ENCODE results near the gene EEF1AKMT3. TPM values are rescaled to one million over a fixed set of nuclear protein-coding genes. Genes with fewer than 3 reads are reported as not detected.

EEF1AKMT3 gene
- total RNA-seq, 1 experiment from 2014 or later = 5.0 TPM

DNA sequence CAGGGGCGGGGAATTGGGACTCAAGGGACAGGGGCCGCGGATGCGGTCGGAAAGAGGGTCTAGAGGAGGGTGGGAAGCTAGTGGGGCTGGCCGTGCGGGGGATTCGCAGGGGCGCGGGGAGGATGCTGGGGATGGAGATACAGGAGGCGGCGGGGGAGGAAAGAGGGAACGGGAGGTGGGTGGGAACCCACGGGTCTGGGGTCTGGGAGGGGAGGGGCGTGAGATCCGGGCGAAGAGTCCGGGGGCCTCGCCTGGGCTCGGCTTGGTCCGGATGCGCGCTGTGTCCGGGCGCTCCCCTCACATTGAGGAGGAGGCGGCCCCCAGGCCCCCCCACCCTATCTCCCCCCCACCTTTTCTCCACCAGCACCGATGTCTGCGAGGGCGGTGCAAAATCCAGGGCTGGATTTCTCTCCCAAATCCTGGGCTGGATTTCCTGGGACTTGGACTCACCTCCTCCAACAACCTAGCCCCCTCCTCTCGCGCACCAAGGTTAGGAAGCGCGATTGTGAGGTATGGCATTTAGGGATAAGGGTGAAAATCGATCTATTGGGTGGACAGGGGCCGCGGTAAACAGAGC, 33.7 kb upstream of the EEF1AKMT3 start, which contains the start of gene AGAP2:
Gene AGAP2 (minus strand): TSS at position 82 of the 577 bp plus-strand sequence. CDS start 496 bp downstream, outside the sequence.
- Histone ChIP-seq H3K9me3 (ENCODE audit: control insufficient read depth in 1 of 2, insufficient read depth in 1 of 2, low read depth in 1 of 2, low read length in 2 of 2) (no peaks in the 10 kb centered on the region), H4K20me1 (ENCODE audit: insufficient read depth) (no peaks in the 10 kb centered on the region), H3K4me3 (replicated peaks in 1 of 2; ENCODE audit: low read depth in 1 of 2, low read length in 2 of 2) (no peak within 1 kb of the TSS), H3K36me3 (ENCODE audit: control insufficient read depth in 1 of 2, insufficient read depth in 2 of 2, low read length in 2 of 2) (peaks cover 0 to 2% of the 10 kb centered on the region in 2 experiments; a peak in 1 of 4 replicates), H3K27me3 (ENCODE audit: insufficient read depth, low read length) (no peaks in the 10 kb centered on the region), H3K79me2 (ENCODE audit: insufficient read depth, low read length) (no peaks in the 10 kb centered on the region), H3K4me2 (ENCODE audit: low read length) (no peak within 1 kb of the TSS), H3K9ac (ENCODE audit: low read length) (no peak within 1 kb of the TSS), H2AFZ (ENCODE audit: low read depth, low read length, poor library complexity, severe bottlenecking) (no peak within 1 kb of the TSS), H3K27ac (ENCODE audit: low read depth, low read length) (no peak within 1 kb of the TSS), H3K9me2 (ENCODE audit: insufficient read depth) (no peaks in the 10 kb centered on the region), H3K4me1 (ENCODE audit: control insufficient read depth in 1 of 2, insufficient read depth in 2 of 2, low read length in 2 of 2) (peaks cover 8 to 20% of the 10 kb centered on the region in 2 experiments; a peak in 3 of 4 replicates)
- peak; percentile 11; the same call in 1 of the 2 replicates for TF ChIP-seq SP1 (IDR thresholded peaks at IDR 0.05; ENCODE audit: low read depth)
- TF ChIP-seq SRF (IDR thresholded peaks at IDR 0.05; ENCODE audit: low read depth) = no peak
- RAD21 ChIA-PET (ENCODE audit: low non-redundant PET in 1 of 2, low total read pairs in 2 of 2, uncharacterized antibody in 2 of 2, unreplicated experiment in 2 of 2) = no interaction called here
- intact Hi-C loops (cut with micrococcal nuclease) = no loop called here
- CTCF ChIA-PET = no interaction called here
- DNase-seq (ENCODE audit: low read depth, low spot score) (no peak), ATAC-seq (no peak)
- BruUV-seq (replicated peaks) = no TSS peak
- POLR2A ChIA-PET = no interaction called here

GRCh38 chr12:57739387-57739786, 33.0 kb upstream of the EEF1AKMT3 start:
- H4K20me1 ChIP-seq (ENCODE audit: insufficient read depth) = no peaks in the 10 kb centered on the region
- H3K9me3 ChIP-seq (ENCODE audit: control insufficient read depth in 1 of 2, insufficient read depth in 1 of 2, low read depth in 1 of 2, low read length in 2 of 2) = no peaks in the 10 kb centered on the region
- no peaks in the 10 kb centered on the region for H3K27me3 ChIP-seq (ENCODE audit: insufficient read depth, low read length)
- H3K4me1 ChIP-seq (ENCODE audit: control insufficient read depth in 1 of 2, insufficient read depth in 2 of 2, low read length in 2 of 2) = peaks cover 10 to 26% of the 10 kb centered on the region in 2 experiments; a peak in 3 of 4 replicates
- H2AFZ ChIP-seq (ENCODE audit: low read depth, low read length, poor library complexity, severe bottlenecking) = no peak overlapping the region
- H3K36me3 ChIP-seq (ENCODE audit: control insufficient read depth in 1 of 2, insufficient read depth in 2 of 2, low read length in 2 of 2) = peaks cover 0 to under 1% of the 10 kb centered on the region in 2 experiments; a peak in 1 of 4 replicates
- no TSS peak for BruUV-seq (replicated peaks)
- ATAC-seq = no peak
- no peak for TF ChIP-seq SP1 (IDR thresholded peaks at IDR 0.05; ENCODE audit: low read depth)
- no peak overlapping the region for H3K9ac ChIP-seq (ENCODE audit: low read length)
- intact Hi-C loops (cut with micrococcal nuclease) = no loop called here
- no peaks in the 10 kb centered on the region for H3K9me2 ChIP-seq (ENCODE audit: insufficient read depth)
- ChIA-PET CTCF (no interaction called here), POLR2A (no interaction called here), RAD21 (ENCODE audit: low non-redundant PET in 1 of 2, low total read pairs in 2 of 2, uncharacterized antibody in 2 of 2, unreplicated experiment in 2 of 2) (no interaction called here)
- H3K4me3 ChIP-seq (replicated peaks in 1 of 2; ENCODE audit: low read depth in 1 of 2, low read length in 2 of 2) = no peak overlapping the region
- no peaks in the 10 kb centered on the region for H3K79me2 ChIP-seq (ENCODE audit: insufficient read depth, low read length)
- no peak overlapping the region for H3K27ac ChIP-seq (ENCODE audit: low read depth, low read length)
- no peak for DNase-seq (ENCODE audit: low read depth, low spot score)
- no peak overlapping the region for H3K4me2 ChIP-seq (ENCODE audit: low read length)

Data from HCT116 (cell line).